HCT116 (cell line): ENCODE results near the gene SLC25A45. TPM values are rescaled to one million over a fixed set of nuclear protein-coding genes. Genes with fewer than 3 reads are reported as not detected.

Experiments
- ATAC-seq: fragments of 200-7000 bp; cut with Tn5 transposase; 2 replicates; pipeline ENCODE4 v1.9.1; 2020; ENCODE audit warnings: mild to moderate bottlenecking, moderate library complexity
- BruUV-seq: library from RNA; stranded (reverse); fragments of 400-500 nt; replicated peaks from 2 replicates; lab custom pipeline; 2021; lab: Mats Ljungman, UMichigan
- CTCF ChIA-PET: fragments of 300-600 bp; sonication (Branson Sonifier 250); formaldehyde crosslinking; loops from one replicate; lab custom pipeline; 2021; ENCODE audit warnings: antibody characterized with exemption; lab: Charles Lee
- POLR2A ChIA-PET: fragments of 300-600, 350-600 bp; sonication (Branson Sonifier 250); formaldehyde crosslinking; loops from one replicate; lab custom pipeline; 2021; ENCODE audit warnings: antibody characterized with exemption; lab: Charles Lee
- RAD21 ChIA-PET, 2 experiments: fragments of 300-600 bp; sonication (Branson Sonifier 250); formaldehyde crosslinking; loops; one replicate each; lab custom pipeline; 2023; ENCODE audit warnings: low total read pairs in 2 of 2; ENCODE audit not compliant: uncharacterized antibody in 2 of 2, unreplicated experiment in 2 of 2, low non-redundant PET in 1 of 2; lab: Charles Lee
- DNase-seq: peaks from one replicate; pipeline ENCODE4 v3.0.0-alpha.2; 2010; ENCODE audit warnings: low read depth, low spot score
- H2AFZ ChIP-seq: fragments of 200-600 bp; shearing (Covaris generic), sonication (generic); 2 replicates; pipeline ENCODE4 v1.6.1; 2017; ENCODE audit warnings: low read depth, mixed run types, mixed read lengths, antibody characterized with exemption, low read length; ENCODE audit not compliant: poor library complexity, severe bottlenecking
- H3K27ac ChIP-seq: 2 replicates; pipeline ENCODE4 v1.5.1; 2012; ENCODE audit warnings: low read depth, low read length
- H3K27me3 ChIP-seq: fragments of 200-600 bp; sonication (generic); 2 replicates; pipeline ENCODE4 v1.6.1; 2016; ENCODE audit warnings: mixed run types, low read length, mixed read lengths; ENCODE audit not compliant: insufficient read depth
- H3K36me3 ChIP-seq, 2 experiments: fragments of 200-500 bp in 1 of 2; fragments of 200-600 bp in 1 of 2; sonication (Bioruptor generic) in 1 of 2; sonication (generic) in 1 of 2; 2 replicates each; pipeline versions ENCODE4 v1.5.1 to v1.6.1; 2014 to 2016; ENCODE audit warnings: low read length in 2 of 2, inconsistent platforms in 1 of 2, mixed read lengths in 1 of 2, mixed run types in 1 of 2; ENCODE audit not compliant: insufficient read depth in 2 of 2, control insufficient read depth in 1 of 2
- H3K4me1 ChIP-seq, 2 experiments: fragments of 200-600 bp in 1 of 2; sonication (generic) in 1 of 2; 2 replicates each; pipeline versions ENCODE4 v1.5.1 to v1.6.1; 2012 to 2017; ENCODE audit warnings: low read length in 2 of 2, inconsistent platforms in 1 of 2, mild to moderate bottlenecking in 1 of 2, mixed read lengths in 1 of 2, mixed run types in 1 of 2, moderate library complexity in 1 of 2; ENCODE audit not compliant: insufficient read depth in 2 of 2, control insufficient read depth in 1 of 2
- H3K4me2 ChIP-seq: fragments of 200-600 bp; sonication (generic); 2 replicates; pipeline ENCODE4 v1.6.1; 2017; ENCODE audit warnings: mixed run types, low read length, mixed read lengths
- H3K4me3 ChIP-seq, 2 experiments: fragments of 200-600 bp in 1 of 2; sonication (generic) in 1 of 2; replicated peaks in 1 of 2; 2 replicates each; pipeline ENCODE4 v1.5.1; 2011 to 2016; ENCODE audit warnings: low read length in 2 of 2, control low read depth in 1 of 2, low read depth in 1 of 2, mild to moderate bottlenecking in 1 of 2, mixed read lengths in 1 of 2, mixed run types in 1 of 2
- H3K79me2 ChIP-seq: fragments of 200-600 bp; sonication (generic); 2 replicates; pipeline ENCODE4 v1.6.1; 2017; ENCODE audit warnings: mild to moderate bottlenecking, mixed run types, low read length, moderate library complexity, mixed read lengths; ENCODE audit not compliant: insufficient read depth
- H3K9ac ChIP-seq: fragments of 200-600 bp; sonication (generic); 2 replicates; pipeline ENCODE4 v1.6.1; 2016; ENCODE audit warnings: low read length, mixed read lengths
- H3K9me2 ChIP-seq: fragments of 200-600 bp; sonication (generic), shearing (Covaris generic); 2 replicates; pipeline ENCODE4 v1.6.1; 2017; ENCODE audit warnings: mixed run types, mild to moderate bottlenecking, moderate library complexity; ENCODE audit not compliant: insufficient read depth
- H3K9me3 ChIP-seq, 2 experiments: fragments of 200-500 bp in 1 of 2; fragments of 200-600 bp in 1 of 2; sonication (Bioruptor generic) in 1 of 2; sonication (generic) in 1 of 2; 2 replicates each; pipeline ENCODE4 v1.6.1; 2014 to 2017; ENCODE audit warnings: low read length in 2 of 2, mixed read lengths in 2 of 2, inconsistent platforms in 1 of 2, low read depth in 1 of 2, mild to moderate bottlenecking in 1 of 2, mixed run types in 1 of 2, moderate library complexity in 1 of 2; ENCODE audit not compliant: control insufficient read depth in 1 of 2, insufficient read depth in 1 of 2
- H4K20me1 ChIP-seq: fragments of 200-600 bp; sonication (generic), shearing (Covaris generic); 2 replicates; pipeline ENCODE4 v1.6.1; 2017; ENCODE audit warnings: mixed run types, mild to moderate bottlenecking, moderate library complexity; ENCODE audit not compliant: insufficient read depth
- CEBPB ChIP-seq: IDR thresholded peaks from 2 replicates; pipeline ENCODE4 v1.6.1; 2012; ENCODE audit warnings: low read depth
- ELF1 ChIP-seq: IDR thresholded peaks from 2 replicates; pipeline ENCODE4 v1.6.1; 2012; ENCODE audit warnings: low read depth, borderline replicate concordance
- EZH2 ChIP-seq: fragments of 200-600 bp; sonication (generic); IDR thresholded peaks from 2 replicates; pipeline ENCODE4 v1.6.1; 2017; ENCODE audit warnings: antibody characterized with exemption, mixed run types
- EZH2phosphoT487 ChIP-seq: fragments of 200-600 bp; IDR thresholded peaks from 2 replicates; pipeline ENCODE4 v1.6.1; 2018; ENCODE audit warnings: antibody characterized with exemption, borderline replicate concordance
- FOSL1 ChIP-seq: IDR thresholded peaks from 2 replicates; pipeline ENCODE4 v1.6.1; 2012; ENCODE audit warnings: low read depth
- POLR2A ChIP-seq: IDR thresholded peaks from 2 replicates; pipeline ENCODE4 v1.7.0; 2011; ENCODE audit warnings: borderline replicate concordance; ENCODE audit not compliant: insufficient read depth, insufficient read length; ENCODE audit errors: extremely low read depth
- SIN3A ChIP-seq: IDR thresholded peaks from 2 replicates; pipeline ENCODE4 v1.6.1; 2012; ENCODE audit warnings: low read depth
- SRF ChIP-seq: IDR thresholded peaks from 2 replicates; pipeline ENCODE4 v1.6.1; 2012; ENCODE audit warnings: low read depth
- TCF7L2 ChIP-seq: IDR thresholded peaks from 2 replicates; pipeline ENCODE4 v1.7.0; 2011; ENCODE audit warnings: borderline replicate concordance, inconsistent platforms; ENCODE audit not compliant: insufficient read depth, insufficient read length; ENCODE audit errors: extremely low read depth
- intact Hi-C: fragments of 100-400 bp; cut with micrococcal nuclease; formaldehyde crosslinking; loops from 2 replicates; pipeline ENCODE4 v1.10.0; 2022
- total RNA-seq: library from RNA; stranded (reverse); gene quantifications from one replicate; pipeline ENCODE4 v1.2.1, GENCODE V29; 2021; ENCODE audit not compliant: unreplicated experiment
- TF ChIP-seq, protein P1 (sequence below): IDR thresholded peaks from 2 replicates; pipeline ENCODE4 v1.6.1; 2012; ENCODE audit warnings: low read depth
- TF ChIP-seq, protein P2 (sequence below): IDR thresholded peaks from 2 replicates; pipeline ENCODE4 v1.6.1; 2011; ENCODE audit warnings: mild to moderate bottlenecking, low read length, moderate library complexity; ENCODE audit not compliant: insufficient replicate concordance; ENCODE audit errors: extremely low read depth
- TF ChIP-seq, protein P3 (sequence below): IDR thresholded peaks from 2 replicates; pipeline ENCODE4 v1.6.1; 2012

Gene SLC25A45
- total RNA-seq, 1 experiment from 2014 or later: 3.9 TPM

DNA sequence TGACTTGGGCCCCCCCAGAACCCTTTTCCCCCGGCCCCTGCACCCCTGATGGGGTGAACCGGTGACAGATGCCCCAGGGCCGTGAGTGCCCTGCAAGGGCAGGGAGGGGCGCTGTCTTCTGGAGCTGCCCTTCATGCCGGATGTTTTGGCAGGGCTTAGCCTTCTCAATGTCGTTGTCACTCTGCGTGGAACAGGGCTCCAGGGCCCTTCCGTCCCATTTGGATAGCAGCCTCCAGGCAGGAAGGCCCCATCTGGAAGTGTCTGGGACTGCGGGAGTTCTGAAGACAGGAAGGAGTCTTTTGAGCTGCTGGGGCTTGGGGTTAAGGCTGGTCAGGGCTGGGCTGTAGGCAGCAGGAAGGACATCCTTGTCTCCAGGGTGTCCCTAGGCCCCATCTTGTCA lies 8.6 kb upstream of the SLC25A45 start (continued):
- TF ChIP-seq, protein P1, sequence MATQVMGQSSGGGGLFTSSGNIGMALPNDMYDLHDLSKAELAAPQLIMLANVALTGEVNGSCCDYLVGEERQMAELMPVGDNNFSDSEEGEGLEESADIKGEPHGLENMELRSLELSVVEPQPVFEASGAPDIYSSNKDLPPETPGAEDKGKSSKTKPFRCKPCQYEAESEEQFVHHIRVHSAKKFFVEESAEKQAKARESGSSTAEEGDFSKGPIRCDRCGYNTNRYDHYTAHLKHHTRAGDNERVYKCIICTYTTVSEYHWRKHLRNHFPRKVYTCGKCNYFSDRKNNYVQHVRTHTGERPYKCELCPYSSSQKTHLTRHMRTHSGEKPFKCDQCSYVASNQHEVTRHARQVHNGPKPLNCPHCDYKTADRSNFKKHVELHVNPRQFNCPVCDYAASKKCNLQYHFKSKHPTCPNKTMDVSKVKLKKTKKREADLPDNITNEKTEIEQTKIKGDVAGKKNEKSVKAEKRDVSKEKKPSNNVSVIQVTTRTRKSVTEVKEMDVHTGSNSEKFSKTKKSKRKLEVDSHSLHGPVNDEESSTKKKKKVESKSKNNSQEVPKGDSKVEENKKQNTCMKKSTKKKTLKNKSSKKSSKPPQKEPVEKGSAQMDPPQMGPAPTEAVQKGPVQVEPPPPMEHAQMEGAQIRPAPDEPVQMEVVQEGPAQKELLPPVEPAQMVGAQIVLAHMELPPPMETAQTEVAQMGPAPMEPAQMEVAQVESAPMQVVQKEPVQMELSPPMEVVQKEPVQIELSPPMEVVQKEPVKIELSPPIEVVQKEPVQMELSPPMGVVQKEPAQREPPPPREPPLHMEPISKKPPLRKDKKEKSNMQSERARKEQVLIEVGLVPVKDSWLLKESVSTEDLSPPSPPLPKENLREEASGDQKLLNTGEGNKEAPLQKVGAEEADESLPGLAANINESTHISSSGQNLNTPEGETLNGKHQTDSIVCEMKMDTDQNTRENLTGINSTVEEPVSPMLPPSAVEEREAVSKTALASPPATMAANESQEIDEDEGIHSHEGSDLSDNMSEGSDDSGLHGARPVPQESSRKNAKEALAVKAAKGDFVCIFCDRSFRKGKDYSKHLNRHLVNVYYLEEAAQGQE: no peak
- no peak for TF ChIP-seq SIN3A
- no peak for TF ChIP-seq SRF
- no peak for TF ChIP-seq POLR2A
- TF ChIP-seq FOSL1: no peak
- TF ChIP-seq, protein P2, sequence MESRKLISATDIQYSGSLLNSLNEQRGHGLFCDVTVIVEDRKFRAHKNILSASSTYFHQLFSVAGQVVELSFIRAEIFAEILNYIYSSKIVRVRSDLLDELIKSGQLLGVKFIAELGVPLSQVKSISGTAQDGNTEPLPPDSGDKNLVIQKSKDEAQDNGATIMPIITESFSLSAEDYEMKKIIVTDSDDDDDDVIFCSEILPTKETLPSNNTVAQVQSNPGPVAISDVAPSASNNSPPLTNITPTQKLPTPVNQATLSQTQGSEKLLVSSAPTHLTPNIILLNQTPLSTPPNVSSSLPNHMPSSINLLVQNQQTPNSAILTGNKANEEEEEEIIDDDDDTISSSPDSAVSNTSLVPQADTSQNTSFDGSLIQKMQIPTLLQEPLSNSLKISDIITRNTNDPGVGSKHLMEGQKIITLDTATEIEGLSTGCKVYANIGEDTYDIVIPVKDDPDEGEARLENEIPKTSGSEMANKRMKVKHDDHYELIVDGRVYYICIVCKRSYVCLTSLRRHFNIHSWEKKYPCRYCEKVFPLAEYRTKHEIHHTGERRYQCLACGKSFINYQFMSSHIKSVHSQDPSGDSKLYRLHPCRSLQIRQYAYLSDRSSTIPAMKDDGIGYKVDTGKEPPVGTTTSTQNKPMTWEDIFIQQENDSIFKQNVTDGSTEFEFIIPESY: no peak

DNA sequence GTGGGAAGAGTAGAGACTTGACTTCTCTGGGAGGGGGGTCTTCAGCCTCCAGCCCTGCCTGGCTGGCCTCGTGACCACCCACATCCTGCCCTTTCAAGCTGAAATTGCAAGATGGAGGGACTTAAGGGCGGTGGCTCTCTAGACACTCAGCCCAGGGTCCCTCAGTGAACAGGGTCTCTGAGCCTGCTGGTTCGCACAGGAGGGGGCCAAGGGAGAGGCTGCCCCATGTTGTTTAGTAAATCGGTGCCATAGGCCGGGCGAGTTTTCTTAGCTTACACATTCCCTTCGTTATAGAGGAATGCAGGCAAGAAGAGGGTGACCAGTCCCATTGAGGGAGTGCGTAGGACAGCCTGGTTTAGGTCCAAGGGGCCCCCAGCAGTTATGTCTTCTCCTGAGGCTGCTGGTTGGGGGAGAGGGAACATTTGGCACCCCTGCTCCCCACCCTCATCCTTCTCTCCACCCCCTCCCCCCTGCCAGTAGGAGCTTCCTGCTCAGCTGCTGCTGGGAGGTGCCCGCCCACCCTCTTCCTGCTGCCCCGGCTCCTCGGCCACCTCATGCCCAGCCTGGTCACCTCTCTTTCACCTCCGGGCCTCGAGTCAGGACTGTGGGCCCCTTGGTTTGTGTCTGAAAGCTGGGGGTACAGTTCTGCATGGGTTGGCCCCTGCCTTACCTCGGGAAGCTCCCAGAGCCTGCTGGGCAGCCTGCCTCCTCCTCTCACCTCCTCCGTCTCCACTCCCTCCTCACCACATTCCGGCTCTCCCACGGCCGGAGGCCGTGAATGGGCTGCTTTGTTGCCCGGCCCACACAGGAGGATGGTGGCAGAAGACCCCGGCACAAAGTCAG lies 7.9 kb upstream of the SLC25A45 start:
- peak overlapping the region; percentile 12 for H3K4me2 ChIP-seq
- DNase-seq (no peak), ATAC-seq (no peak)
- POLR2A ChIA-PET: interaction anchor here (0.7 to 1.3 kb wide), 4 partner anchors 9 to 248 kb away, joined by 3 to 4 read pairs (median 3); no protein-coding TSS in a partner anchor
- no peak overlapping the region for H2AFZ ChIP-seq
- H3K9ac ChIP-seq: peak overlapping the region; percentile 17; the same call in 1 of the 2 replicates
- H3K79me2 ChIP-seq: peaks cover 27% of the 10 kb centered on the region; the same call in 1 of the 2 replicates
- H3K27me3 ChIP-seq: no peaks in the 10 kb centered on the region
- CTCF ChIA-PET: interaction anchor here (1.1 kb wide), 1 partner anchor 79 kb away, joined by 3 read pairs; no protein-coding TSS in a partner anchor
- no peaks in the 10 kb centered on the region for H4K20me1 ChIP-seq
- no peaks in the 10 kb centered on the region for H3K9me2 ChIP-seq
- H3K4me1 ChIP-seq: peaks cover 7 to 33% of the 10 kb centered on the region in 2 experiments
- RAD21 ChIA-PET: no interaction called here
- no peak overlapping the region for H3K4me3 ChIP-seq
- H3K27ac ChIP-seq: peak overlapping the region; percentile 46; the same call in 1 of the 2 replicates
- H3K36me3 ChIP-seq: peaks cover 0 to 18% of the 10 kb centered on the region in 2 experiments; a peak in 3 of 4 replicates
- no TSS peak for BruUV-seq
- H3K9me3 ChIP-seq: no peaks in the 10 kb centered on the region
- intact Hi-C loops: no loop called here
- TF ChIP-seq, protein P3, sequence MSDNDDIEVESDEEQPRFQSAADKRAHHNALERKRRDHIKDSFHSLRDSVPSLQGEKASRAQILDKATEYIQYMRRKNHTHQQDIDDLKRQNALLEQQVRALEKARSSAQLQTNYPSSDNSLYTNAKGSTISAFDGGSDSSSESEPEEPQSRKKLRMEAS: no peak
- TF ChIP-seq EZH2 (no peak), ELF1 (no peak), SIN3A (no peak), TCF7L2 (no peak), CEBPB (no peak), EZH2phosphoT487 (no peak)
- TF ChIP-seq, protein P1: no peak
